HG03139 (cell line): Measurements from ENCODE around the gene MYO19.
"Not testable (repeated sequence)": the region's sequence is repeated elsewhere in the genome, so short reads cannot be mapped to it uniquely, and the experiment has no call there.

Experiments
- ATAC-seq: cut with Tn5 transposase; IDR thresholded peaks from one replicate; pipeline ENCODE4 v1.9.1; 2021; ENCODE audit not compliant: unreplicated experiment

MYO19 gene

GRCh38 chr17:36468903-36469635, 65.6 kb downstream of the MYO19 start:
- no peak for ATAC-seq

- no peak for ATAC-seq
Observed at GRCh38 chr17:36464765-36465088, 69.9 kb downstream of the MYO19 start.

DNA sequence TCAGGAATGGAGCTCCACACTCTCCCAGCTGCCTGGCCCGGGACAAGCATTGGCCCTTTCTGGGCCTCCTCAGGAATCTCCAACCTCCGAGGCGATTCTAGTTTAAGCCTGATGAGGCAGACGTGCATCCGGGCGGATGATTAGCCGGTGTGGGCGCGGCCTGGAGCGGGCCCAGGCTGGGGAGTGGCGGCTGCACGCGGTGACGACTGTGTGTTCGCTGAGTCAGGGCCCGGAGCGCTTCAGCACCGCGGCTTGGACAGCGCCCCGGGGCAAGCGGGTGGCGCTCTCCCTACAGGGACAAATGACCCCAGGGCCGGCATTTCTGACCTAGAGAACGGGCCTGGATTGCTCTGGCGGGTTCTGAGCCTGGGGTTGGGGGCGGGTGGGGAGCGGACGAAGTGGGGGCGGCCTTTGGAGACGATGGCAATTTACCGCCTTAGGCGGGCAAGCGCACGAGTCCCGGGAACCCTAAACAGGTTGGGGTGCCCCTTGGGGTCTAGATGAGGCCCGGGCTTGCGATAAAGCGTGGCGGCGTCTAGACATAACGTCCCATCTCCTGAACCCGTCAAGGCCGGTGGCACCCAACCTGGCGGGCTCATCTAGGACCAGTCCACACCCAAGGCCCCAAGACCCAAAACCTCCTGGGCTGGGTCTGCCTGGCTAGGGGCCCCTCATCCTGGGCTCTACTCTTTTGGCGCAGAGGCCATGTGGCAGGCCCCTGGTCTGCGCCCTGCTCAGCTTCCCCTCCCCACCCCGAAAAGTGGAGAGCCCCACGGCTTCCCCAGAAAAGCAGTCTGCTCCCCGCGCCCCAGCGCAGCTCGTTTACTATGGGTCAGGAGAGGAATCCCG, 70.5 kb downstream of the MYO19 start:
- no peak for ATAC-seq

- ATAC-seq: no peak
Observed at GRCh38 chr17:36461330-36462110, 73.1 kb downstream of the MYO19 start.

DNA sequence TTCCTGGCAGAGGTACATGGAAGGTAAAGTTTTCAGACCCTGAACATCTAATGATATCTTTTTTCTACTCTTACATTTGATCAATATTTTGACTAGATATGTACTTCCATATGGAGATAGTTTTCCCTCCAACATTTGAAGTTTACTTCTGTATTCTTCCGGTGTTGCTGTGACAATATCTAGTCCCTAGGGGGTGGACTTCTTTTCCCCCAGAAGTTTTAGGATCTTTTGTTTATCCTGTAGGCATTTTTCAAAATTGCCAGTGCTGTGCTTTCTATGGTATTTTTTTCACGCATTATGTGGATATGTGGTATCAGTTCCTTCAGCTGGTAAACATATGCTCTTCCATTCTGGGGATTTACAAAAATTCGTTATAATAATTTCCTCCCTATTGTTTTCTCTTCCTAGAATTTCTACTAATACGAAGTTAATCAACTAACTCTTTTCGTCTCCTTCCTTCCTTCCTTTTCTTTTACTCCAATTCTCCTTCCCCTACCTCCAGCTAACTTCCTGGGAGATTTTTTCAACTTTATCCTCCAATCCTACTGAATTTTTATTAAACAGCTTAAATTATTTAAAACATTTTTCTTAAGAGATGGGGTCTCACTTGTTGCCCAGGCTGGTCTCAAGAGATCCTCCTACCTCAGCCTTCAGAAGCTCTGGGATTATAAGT, 74.3 kb downstream of the MYO19 start:
- ATAC-seq: no peak

DNA sequence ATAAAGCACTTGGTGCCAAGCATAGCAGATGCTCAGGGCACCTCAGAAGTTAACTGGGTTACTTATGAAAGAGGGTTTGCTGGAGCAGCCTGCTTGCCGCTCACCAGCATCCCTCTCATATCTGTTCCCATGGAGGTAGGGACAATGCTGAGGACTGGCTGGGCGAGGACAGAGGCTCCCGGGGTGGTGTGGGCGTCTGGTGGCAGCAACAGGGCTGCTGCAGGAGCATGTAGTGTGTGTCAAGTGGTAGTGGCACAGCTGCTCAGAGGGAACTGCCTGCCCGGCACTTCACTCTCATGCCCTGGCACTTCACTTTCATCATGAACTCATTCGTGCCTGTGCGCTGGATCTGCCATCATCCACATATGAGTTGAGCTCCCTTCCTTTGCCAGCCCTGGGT, 75.1 kb downstream of the MYO19 start:
- no peak for ATAC-seq

DNA sequence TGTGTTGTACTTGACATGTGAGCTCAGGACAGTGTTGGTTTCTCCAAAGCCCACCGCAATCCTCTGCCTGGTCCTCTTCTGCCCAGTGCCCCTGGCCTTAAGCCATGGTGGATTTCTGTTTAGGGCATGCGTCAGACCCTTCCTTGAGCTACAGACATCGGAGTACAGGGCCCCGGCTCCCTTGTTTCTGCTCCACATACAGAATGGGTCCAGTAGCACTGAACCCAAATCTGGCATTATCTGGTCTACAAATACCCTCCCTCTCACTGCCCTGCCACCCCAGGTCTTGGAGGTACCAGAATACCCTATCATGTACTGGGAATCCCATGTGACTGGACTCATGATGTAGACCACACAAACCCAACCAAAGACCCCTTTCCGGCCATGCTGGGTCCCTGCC, 75.6 kb downstream of the MYO19 start:
- ATAC-seq: no peak

DNA sequence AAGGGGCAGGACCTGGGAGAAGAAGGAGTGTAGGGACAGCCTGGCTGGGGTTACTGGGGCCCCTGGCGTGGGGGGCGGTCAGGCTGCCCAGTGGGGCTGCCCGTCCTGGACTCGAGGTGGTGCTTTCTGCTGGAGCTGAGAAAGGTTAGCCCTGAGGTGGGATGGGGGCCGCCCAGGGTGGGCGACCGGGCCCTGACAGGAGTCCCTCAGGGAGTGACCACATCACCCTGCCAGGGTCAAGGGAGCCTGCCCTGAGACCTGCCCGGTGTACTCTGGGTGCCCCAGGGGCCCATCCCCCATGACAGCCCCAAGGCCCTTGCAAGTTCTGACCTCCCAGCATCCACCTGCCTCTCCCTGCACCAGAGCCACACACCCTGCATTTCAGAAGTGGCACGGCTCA, 77.0 kb downstream of the MYO19 start:
- not testable (repeated sequence) for ATAC-seq

DNA sequence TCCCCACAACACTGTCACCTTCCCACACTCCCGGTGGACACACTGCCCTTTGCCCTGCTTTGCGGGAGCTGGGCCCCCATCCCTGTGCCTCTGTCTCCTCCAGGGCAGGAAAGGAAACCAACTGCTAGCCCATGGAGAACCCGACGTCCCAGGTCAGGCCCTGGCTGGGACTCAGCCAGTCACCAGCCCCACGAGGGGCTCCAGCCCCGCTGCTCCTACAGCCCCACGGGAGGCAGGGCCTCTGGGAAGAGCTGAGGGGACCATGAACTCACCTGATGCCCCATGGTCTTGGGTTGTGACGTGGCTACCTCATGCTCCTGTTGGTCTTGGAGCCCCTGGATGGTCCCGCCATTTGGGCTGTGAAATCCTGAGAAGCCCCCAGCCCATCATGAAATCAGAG, 81.8 kb downstream of the MYO19 start:
- not testable (repeated sequence) for ATAC-seq

DNA sequence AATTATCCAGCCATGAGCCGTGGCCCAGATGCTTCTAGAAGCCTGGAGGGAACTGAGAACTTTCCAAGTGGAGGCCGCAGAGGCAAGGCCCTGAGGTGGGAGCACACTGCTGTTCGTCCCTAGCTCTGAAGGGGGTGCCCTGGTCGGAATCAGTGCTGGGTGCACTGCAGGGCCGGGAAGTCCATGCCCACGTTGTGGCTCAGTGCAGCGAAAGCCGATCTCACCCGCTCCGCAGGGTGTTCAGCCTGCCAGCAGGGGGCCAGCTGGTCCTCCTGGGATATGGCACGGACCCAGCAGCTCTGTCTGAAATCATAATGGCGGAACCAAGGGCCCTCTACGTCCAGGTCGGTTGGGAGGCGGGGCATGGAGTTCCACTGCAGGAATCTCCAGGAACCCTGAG, 84.7 kb downstream of the MYO19 start:
- ATAC-seq: not testable (repeated sequence)
